H9 (cell line): ENCODE measurements around the gene ULK1. TPM values are rescaled to one million over a fixed set of nuclear protein-coding genes. Genes with fewer than 3 reads are reported as not detected.
A peak's percentile ranks its signal among the peaks of the same experiment; 100 is the strongest.

Experiments
- DNase-seq: peaks from one replicate; pipeline ENCODE4 v3.0.0-alpha.2; 2017
- H2AFZ ChIP-seq: one replicate; pipeline ENCODE4 v1.6.1; 2013; ENCODE audit warnings: mild to moderate bottlenecking, low read length, control low read depth, moderate library complexity
- H2AK5ac ChIP-seq: 2 replicates; pipeline ENCODE4 v1.6.1; 2013; ENCODE audit warnings: low read length, control low read depth, mixed read lengths; ENCODE audit not compliant: insufficient read length
- H2BK120ac ChIP-seq: one replicate; pipeline ENCODE4 v1.6.1; 2013; ENCODE audit warnings: low read depth, mild to moderate bottlenecking, low read length, control low read depth, inconsistent platforms; ENCODE audit not compliant: poor library complexity, severe bottlenecking
- H2BK12ac ChIP-seq: 2 replicates; pipeline ENCODE4 v1.6.1; 2013; ENCODE audit warnings: low read length, control low read depth, mixed read lengths, low read depth; ENCODE audit not compliant: insufficient read length
- H2BK15ac ChIP-seq: 2 replicates; pipeline ENCODE4 v1.6.1; 2013; ENCODE audit warnings: low read depth, low read length, control low read depth
- H2BK20ac ChIP-seq: one replicate; pipeline ENCODE4 v1.6.1; 2013; ENCODE audit warnings: low read depth, mild to moderate bottlenecking, low read length, control low read depth, inconsistent platforms; ENCODE audit not compliant: poor library complexity, severe bottlenecking
- H2BK5ac ChIP-seq: 2 replicates; pipeline ENCODE4 v1.6.1; 2013; ENCODE audit warnings: low read length, control low read depth, mixed read lengths; ENCODE audit not compliant: insufficient read length
- H3K14ac ChIP-seq: 2 replicates; pipeline ENCODE4 v1.6.1; 2013; ENCODE audit warnings: low read length, control low read depth; ENCODE audit not compliant: insufficient read depth
- H3K18ac ChIP-seq: 2 replicates; pipeline ENCODE4 v1.6.1; 2013; ENCODE audit warnings: low read depth, mild to moderate bottlenecking, mixed read lengths, low read length, control low read depth; ENCODE audit not compliant: insufficient read length
- H3K23ac ChIP-seq: 2 replicates; pipeline ENCODE4 v1.6.1; 2013; ENCODE audit warnings: low read length, control low read depth, mixed read lengths, low read depth; ENCODE audit not compliant: insufficient read length
- H3K23me2 ChIP-seq: 2 replicates; pipeline ENCODE4 v1.6.1; 2013; ENCODE audit warnings: low read depth, mild to moderate bottlenecking, mixed read lengths, low read length, control low read depth; ENCODE audit not compliant: insufficient read length, poor library complexity, severe bottlenecking
- H3K27ac ChIP-seq: 2 replicates; pipeline ENCODE4 v1.5.1; 2013; ENCODE audit warnings: low read length, control low read depth, mixed read lengths, low read depth; ENCODE audit not compliant: insufficient read length
- H3K27me3 ChIP-seq: 2 replicates; pipeline ENCODE4 v1.6.1; 2013; ENCODE audit warnings: low read length, control low read depth, inconsistent platforms; ENCODE audit not compliant: insufficient read depth
- H3K4ac ChIP-seq: 2 replicates; pipeline ENCODE4 v1.6.1; 2013; ENCODE audit warnings: low read depth, mild to moderate bottlenecking, control low read depth, inconsistent platforms, low read length, moderate library complexity
- H3K4me1 ChIP-seq: 2 replicates; pipeline ENCODE4 v1.6.1; 2013; ENCODE audit warnings: low read length, control low read depth, inconsistent platforms; ENCODE audit not compliant: insufficient read depth
- H3K4me2 ChIP-seq: 2 replicates; pipeline ENCODE4 v1.6.1; 2013; ENCODE audit warnings: low read length, control low read depth, mixed read lengths; ENCODE audit not compliant: insufficient read length, insufficient read depth
- H3K56ac ChIP-seq: 2 replicates; pipeline ENCODE4 v1.6.1; 2013; ENCODE audit warnings: low read depth, mild to moderate bottlenecking, mixed read lengths, low read length, control low read depth; ENCODE audit not compliant: insufficient read length
- H3K79me1 ChIP-seq: 2 replicates; pipeline ENCODE4 v1.6.1; 2013; ENCODE audit warnings: low read depth, mild to moderate bottlenecking, moderate library complexity, low read length, control low read depth, inconsistent platforms; ENCODE audit not compliant: insufficient read depth, poor library complexity, severe bottlenecking
- H3K79me2 ChIP-seq: 2 replicates; pipeline ENCODE4 v1.6.1; 2013; ENCODE audit warnings: low read length, control low read depth, inconsistent platforms; ENCODE audit not compliant: insufficient read depth
- H3K9ac ChIP-seq: 2 replicates; pipeline ENCODE4 v1.6.1; 2013; ENCODE audit warnings: low read length, control low read depth, mixed read lengths; ENCODE audit not compliant: insufficient read length; ENCODE audit errors: extremely low read depth
- H3K9me3 ChIP-seq: one replicate; pipeline ENCODE4 v1.6.1; 2013; ENCODE audit warnings: low read depth, low read length, inconsistent platforms; ENCODE audit not compliant: control insufficient read depth
- H3T11ph ChIP-seq: one replicate; pipeline ENCODE4 v1.6.1; 2013; ENCODE audit warnings: mild to moderate bottlenecking, low read length, control low read depth, inconsistent platforms
- H4K20me1 ChIP-seq: one replicate; pipeline ENCODE4 v1.6.1; 2013; ENCODE audit not compliant: control insufficient read depth, insufficient read length, insufficient read depth
- H4K5ac ChIP-seq: 2 replicates; pipeline ENCODE4 v1.6.1; 2013; ENCODE audit warnings: low read depth, mild to moderate bottlenecking, mixed read lengths, low read length, control low read depth; ENCODE audit not compliant: insufficient read length
- H4K8ac ChIP-seq: replicated peaks from 2 replicates; pipeline ENCODE4 v1.6.1; 2013; ENCODE audit warnings: low read length, control low read depth, mixed read lengths, low read depth; ENCODE audit not compliant: insufficient read length
- H4K91ac ChIP-seq: 2 replicates; pipeline ENCODE4 v1.6.1; 2013; ENCODE audit warnings: low read depth, mild to moderate bottlenecking, moderate library complexity, mixed read lengths, low read length, control low read depth; ENCODE audit not compliant: insufficient read length
- H3K27ac Mint-ChIP-seq, 3 experiments: 2 replicates in 2 of 3; 3 replicates in 1 of 3; pipeline ENCODE4 v1.8.0; 2020 to 2021; ENCODE audit warnings: mixed read lengths in 3 of 3, mild to moderate bottlenecking in 1 of 3, moderate library complexity in 1 of 3
- H3K27me3 Mint-ChIP-seq: 2 replicates; pipeline ENCODE4 v1.8.0; 2021; ENCODE audit warnings: low read depth, mild to moderate bottlenecking, moderate library complexity, mixed read lengths
- H3K36me3 Mint-ChIP-seq, 3 experiments: 2 replicates in 2 of 3; 3 replicates in 1 of 3; pipeline ENCODE4 v1.8.0; 2020 to 2021; ENCODE audit warnings: low read depth in 3 of 3, mixed read lengths in 3 of 3; ENCODE audit not compliant: insufficient read depth in 1 of 3
- H3K4me1 Mint-ChIP-seq, 2 experiments: 2 replicates each; pipeline ENCODE4 v1.8.0; 2020; ENCODE audit warnings: mixed read lengths in 2 of 2
- H3K4me3 Mint-ChIP-seq, 2 experiments: 2 replicates in 1 of 2; 3 replicates in 1 of 2; pipeline ENCODE4 v1.8.0; 2020 to 2021; ENCODE audit warnings: mild to moderate bottlenecking in 2 of 2, mixed read lengths in 2 of 2, moderate library complexity in 1 of 2
- H3K9me3 Mint-ChIP-seq, 2 experiments: 2 replicates in 1 of 2; 3 replicates in 1 of 2; pipeline ENCODE4 v1.8.0; 2020; ENCODE audit warnings: mild to moderate bottlenecking in 2 of 2, mixed read lengths in 2 of 2, moderate library complexity in 1 of 2
- WGBS: extraction: QIAGEN DNeasy Blood & Tissue Kit; methylation state at CpG from one replicate; pipeline ENCODE4 v1.1.7; 2013; ENCODE audit warnings: missing lambda C conversion rate, low lambda C conversion rate, mixed read lengths; ENCODE audit not compliant: insufficient read length; ENCODE audit errors: extremely low coverage; 5-methylcytosine and 5-hydroxymethylcytosine counted together
- total RNA-seq: library from RNA; stranded (reverse); gene quantifications from 2 replicates; pipeline ENCODE4 v1.2.1, GENCODE V29; 2021
- TF ChIP-seq, protein P1 (sequence below): fragments of 200-600 bp; sonication (generic); conservative IDR thresholded peaks from 3 replicates; pipeline ENCODE4 v1.8.0; 2021; ENCODE audit warnings: antibody characterized with exemption, mild to moderate bottlenecking

The ULK1 gene
- total RNA-seq, 1 experiment from 2014 or later = 57.2 TPM

DNA sequence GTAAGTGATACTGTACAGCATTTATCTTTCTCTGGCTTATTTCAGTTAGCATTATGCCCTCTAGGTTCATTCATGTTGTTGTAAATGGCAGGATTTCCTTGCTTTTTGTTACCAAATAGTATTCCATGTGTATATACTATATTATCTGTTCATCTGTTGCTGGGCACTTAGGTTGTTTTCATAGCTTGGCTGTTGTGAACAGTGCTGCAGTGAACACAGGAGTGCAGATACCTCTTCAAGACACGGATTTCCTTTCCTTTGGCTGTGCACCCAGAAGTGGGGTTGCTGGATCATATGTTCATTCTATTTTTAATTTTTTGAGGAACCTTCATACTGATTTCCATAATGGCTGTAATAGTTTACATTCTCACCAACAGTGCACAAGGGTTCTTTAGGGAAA lies 76.8 kb downstream of the ULK1 start:
- H3K79me1 ChIP-seq = peaks cover 15% of the 10 kb centered on the region
- H3K9ac ChIP-seq = no peak overlapping the region
- TF ChIP-seq, protein P1, sequence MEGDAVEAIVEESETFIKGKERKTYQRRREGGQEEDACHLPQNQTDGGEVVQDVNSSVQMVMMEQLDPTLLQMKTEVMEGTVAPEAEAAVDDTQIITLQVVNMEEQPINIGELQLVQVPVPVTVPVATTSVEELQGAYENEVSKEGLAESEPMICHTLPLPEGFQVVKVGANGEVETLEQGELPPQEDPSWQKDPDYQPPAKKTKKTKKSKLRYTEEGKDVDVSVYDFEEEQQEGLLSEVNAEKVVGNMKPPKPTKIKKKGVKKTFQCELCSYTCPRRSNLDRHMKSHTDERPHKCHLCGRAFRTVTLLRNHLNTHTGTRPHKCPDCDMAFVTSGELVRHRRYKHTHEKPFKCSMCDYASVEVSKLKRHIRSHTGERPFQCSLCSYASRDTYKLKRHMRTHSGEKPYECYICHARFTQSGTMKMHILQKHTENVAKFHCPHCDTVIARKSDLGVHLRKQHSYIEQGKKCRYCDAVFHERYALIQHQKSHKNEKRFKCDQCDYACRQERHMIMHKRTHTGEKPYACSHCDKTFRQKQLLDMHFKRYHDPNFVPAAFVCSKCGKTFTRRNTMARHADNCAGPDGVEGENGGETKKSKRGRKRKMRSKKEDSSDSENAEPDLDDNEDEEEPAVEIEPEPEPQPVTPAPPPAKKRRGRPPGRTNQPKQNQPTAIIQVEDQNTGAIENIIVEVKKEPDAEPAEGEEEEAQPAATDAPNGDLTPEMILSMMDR = no peak
- H3K79me2 ChIP-seq = peaks cover 4% of the 10 kb centered on the region; the same call in 1 of the 2 replicates
- H3K27me3 Mint-ChIP-seq = no peaks in the 10 kb centered on the region
- WGBS = no CpG with 5 or more reads among the region's 1 CpG
- H3K27me3 ChIP-seq = no peaks in the 10 kb centered on the region
- no peak overlapping the region for H3K4me3 Mint-ChIP-seq
- no peak overlapping the region for H3K27ac ChIP-seq
- H2BK5ac ChIP-seq = no peak overlapping the region
- no peaks in the 10 kb centered on the region; a peak in 1 of 4 replicates for H3K4me1 Mint-ChIP-seq
- no peak overlapping the region for H4K8ac ChIP-seq
- H3K56ac ChIP-seq = no peak overlapping the region
- no peak overlapping the region for H2BK12ac ChIP-seq
- H4K91ac ChIP-seq = no peak overlapping the region
- no peak overlapping the region for H3K4ac ChIP-seq
- H3K23me2 ChIP-seq = no peaks in the 10 kb centered on the region
- H2BK20ac ChIP-seq = no peak overlapping the region
- no peak overlapping the region for H3K4me2 ChIP-seq
- H3K9me3 Mint-ChIP-seq = no peaks in the 10 kb centered on the region
- no peak overlapping the region for H2BK15ac ChIP-seq
- no peak overlapping the region for H3K14ac ChIP-seq
- H4K20me1 ChIP-seq = no peaks in the 10 kb centered on the region
- no peak overlapping the region for H2AK5ac ChIP-seq
- no peak overlapping the region for H2AFZ ChIP-seq
- no peak overlapping the region for H3T11ph ChIP-seq
- H3K23ac ChIP-seq = no peak overlapping the region
- no peak for DNase-seq
- H3K18ac ChIP-seq = no peak overlapping the region
- H3K9me3 ChIP-seq = no peaks in the 10 kb centered on the region
- H4K5ac ChIP-seq = no peak overlapping the region
- H3K4me1 ChIP-seq = no peaks in the 10 kb centered on the region
- peak overlapping the region in 1 of 3 experiments; percentile 58; a peak in 1 of 7 replicates for H3K27ac Mint-ChIP-seq
- peaks cover 0 to 8% (median 5%) of the 10 kb centered on the region in 3 experiments; a peak in 3 of 7 replicates for H3K36me3 Mint-ChIP-seq
- H2BK120ac ChIP-seq = no peak overlapping the region

Other genes with a start within 250 kb of the ULK1 start
- gene SFSWAP, start 183.5 kb upstream of the ULK1 start, total RNA-seq = 44.2 and 48.1 TPM in 2 replicates
- 14.8 and 16.0 TPM in 2 replicates for gene MMP17, start 66.2 kb upstream of the ULK1 start, total RNA-seq
- gene PUS1, start 34.7 kb downstream of the ULK1 start, total RNA-seq = 116 and 117 TPM in 2 replicates
- 53.3 and 61.7 TPM in 2 replicates for gene EP400, start 55.3 kb downstream of the ULK1 start, total RNA-seq
- 37.9 and 38.0 TPM in 2 replicates for gene DDX51, start 249.7 kb downstream of the ULK1 start, total RNA-seq
- gene NOC4L, start 249.8 kb downstream of the ULK1 start, total RNA-seq = 36.5 and 36.9 TPM in 2 replicates